ENCODE measurements around the gene CEP104.

DNA sequence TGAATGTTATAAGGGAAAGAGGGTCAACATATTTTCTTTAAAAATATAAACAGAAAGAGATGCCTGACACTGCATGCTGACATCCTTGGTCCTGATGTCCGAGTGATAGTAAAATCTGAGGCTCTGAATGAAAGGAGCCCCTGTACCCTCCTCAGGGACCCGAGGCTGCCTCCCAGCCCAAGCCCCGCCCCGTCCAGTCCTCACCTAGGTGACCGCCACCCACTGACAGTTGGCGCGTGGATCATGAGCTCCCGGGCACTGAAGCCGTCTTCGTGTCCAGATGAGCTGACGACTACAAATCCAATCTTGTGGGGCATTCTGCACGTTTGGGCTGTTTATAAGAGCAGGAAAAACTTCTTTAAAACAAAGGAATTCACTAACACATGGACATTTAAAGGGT is 4.9 kb downstream of the CEP104 start:
- TF ChIP-seq, protein P1, sequence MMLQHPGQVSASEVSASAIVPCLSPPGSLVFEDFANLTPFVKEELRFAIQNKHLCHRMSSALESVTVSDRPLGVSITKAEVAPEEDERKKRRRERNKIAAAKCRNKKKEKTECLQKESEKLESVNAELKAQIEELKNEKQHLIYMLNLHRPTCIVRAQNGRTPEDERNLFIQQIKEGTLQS (IDR thresholded peaks at IDR 0.05): no peak
- TF ChIP-seq, protein P2, sequence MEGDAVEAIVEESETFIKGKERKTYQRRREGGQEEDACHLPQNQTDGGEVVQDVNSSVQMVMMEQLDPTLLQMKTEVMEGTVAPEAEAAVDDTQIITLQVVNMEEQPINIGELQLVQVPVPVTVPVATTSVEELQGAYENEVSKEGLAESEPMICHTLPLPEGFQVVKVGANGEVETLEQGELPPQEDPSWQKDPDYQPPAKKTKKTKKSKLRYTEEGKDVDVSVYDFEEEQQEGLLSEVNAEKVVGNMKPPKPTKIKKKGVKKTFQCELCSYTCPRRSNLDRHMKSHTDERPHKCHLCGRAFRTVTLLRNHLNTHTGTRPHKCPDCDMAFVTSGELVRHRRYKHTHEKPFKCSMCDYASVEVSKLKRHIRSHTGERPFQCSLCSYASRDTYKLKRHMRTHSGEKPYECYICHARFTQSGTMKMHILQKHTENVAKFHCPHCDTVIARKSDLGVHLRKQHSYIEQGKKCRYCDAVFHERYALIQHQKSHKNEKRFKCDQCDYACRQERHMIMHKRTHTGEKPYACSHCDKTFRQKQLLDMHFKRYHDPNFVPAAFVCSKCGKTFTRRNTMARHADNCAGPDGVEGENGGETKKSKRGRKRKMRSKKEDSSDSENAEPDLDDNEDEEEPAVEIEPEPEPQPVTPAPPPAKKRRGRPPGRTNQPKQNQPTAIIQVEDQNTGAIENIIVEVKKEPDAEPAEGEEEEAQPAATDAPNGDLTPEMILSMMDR (IDR thresholded peaks at IDR 0.05; ENCODE audit: low read depth, low read length, missing input control): no peak
- TF ChIP-seq SP1 (IDR thresholded peaks at IDR 0.05) (no peak), GABPA (IDR thresholded peaks at IDR 0.05 in 1 of 2, conservative IDR thresholded peaks at IDR 0.05 in 1 of 2) (no peak), MAX (IDR thresholded peaks at IDR 0.05) (no peak), TAF1 (conservative IDR thresholded peaks at IDR 0.05) (no peak), ZBTB33 (IDR thresholded peaks at IDR 0.05) (no peak), HNF4A (conservative IDR thresholded peaks at IDR 0.05) (no peak)

All from liver (tissue), 3 donors.